KOPT-K1 (cell line): ENCODE results near the gene GJD3.

ENCODE experiments used
- H3K27ac ChIP-seq: fragments of 200-600 bp; sonication (generic); 2 replicates; pipeline ENCODE4 v1.5.1; 2016; ENCODE audit warnings: antibody characterized with exemption, mild to moderate bottlenecking, low read depth, low read length; ENCODE audit not compliant: poor library complexity, severe bottlenecking
- H3K36me3 ChIP-seq: fragments of 200-600 bp; sonication (generic); 2 replicates; pipeline ENCODE4 v1.5.1; 2017; ENCODE audit warnings: antibody characterized with exemption, mild to moderate bottlenecking, low read length, moderate library complexity; ENCODE audit not compliant: insufficient read depth
- H3K9me3 ChIP-seq: fragments of 200-600 bp; sonication (generic); 2 replicates; pipeline ENCODE4 v1.5.1; 2017; ENCODE audit warnings: antibody characterized with exemption, low read length, mild to moderate bottlenecking; ENCODE audit not compliant: insufficient read depth, poor library complexity, severe bottlenecking

The GJD3 gene

DNA sequence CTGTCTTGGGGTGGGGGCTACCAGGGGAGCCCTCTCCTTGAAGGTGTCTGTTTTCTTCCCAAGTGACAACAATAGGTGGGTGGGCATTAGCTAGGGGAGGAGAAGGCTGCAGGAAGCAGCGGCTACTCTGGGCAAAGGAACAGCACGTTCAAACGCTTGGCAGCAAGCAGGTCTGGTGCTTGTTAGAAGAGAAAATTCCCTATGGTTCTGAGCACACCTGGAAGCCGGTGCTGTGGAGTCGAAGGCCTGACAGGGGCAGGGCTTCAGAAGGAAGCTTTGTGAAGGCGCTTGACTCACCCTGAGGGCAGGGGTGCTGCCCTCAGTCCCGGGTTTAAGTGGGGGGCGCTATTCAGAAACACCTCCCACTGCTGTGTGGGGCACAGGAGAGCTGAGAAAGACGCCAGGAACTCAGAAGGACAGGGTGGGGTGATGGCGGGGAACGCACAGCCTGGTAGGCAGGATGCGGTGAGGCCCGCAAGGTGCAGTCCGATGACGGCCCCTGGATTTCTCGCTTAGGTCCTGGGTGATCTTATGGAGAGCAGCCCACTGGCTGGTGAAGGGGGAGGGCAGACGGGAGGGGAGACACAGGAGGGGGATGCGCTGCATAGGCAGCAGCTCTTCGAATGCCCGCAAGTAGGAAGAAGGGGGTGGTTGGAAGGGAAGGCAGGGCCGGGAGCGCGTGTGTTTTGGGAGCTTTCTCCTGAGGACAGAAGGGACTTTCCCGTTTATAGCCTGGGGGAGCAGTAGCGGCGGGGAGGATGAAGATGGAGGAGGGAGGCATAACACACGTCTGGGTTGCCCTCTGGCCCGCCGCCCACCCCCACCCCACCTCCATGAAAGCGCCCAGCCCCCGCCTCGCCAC lies 3.2 kb downstream of the GJD3 start:
- no peaks in the 10 kb centered on the region for H3K9me3 ChIP-seq
- H3K27ac ChIP-seq: no peak overlapping the region
- H3K36me3 ChIP-seq: 0 out of 2 replicates have a peak, but pooled peaks cover 2% of the 10 kb centered on the region

- no peak overlapping the region for H3K27ac ChIP-seq
- no peaks in the 10 kb centered on the region for H3K9me3 ChIP-seq
- peaks cover 13% of the 10 kb centered on the region; the same call in 1 of the 2 replicates for H3K36me3 ChIP-seq
These were observed 4.4 kb downstream of the GJD3 start for GRCh38 chr17:40360091-40360490.

GRCh38 chr17:40358323-40359038 lies 6.1 kb downstream of the GJD3 start:
- Histone ChIP-seq H3K36me3 (peaks cover 14% of the 10 kb centered on the region; the same call in 1 of the 2 replicates), H3K27ac (no peak overlapping the region), H3K9me3 (no peaks in the 10 kb centered on the region)

GRCh38 chr17:40356990-40357881 lies 7.3 kb downstream of the GJD3 start:
- Histone ChIP-seq H3K27ac (peak overlapping the region; percentile 22), H3K9me3 (no peaks in the 10 kb centered on the region), H3K36me3 (peaks cover 23% of the 10 kb centered on the region; the same call in 1 of the 2 replicates)

GRCh38 chr17:40355804-40356758 lies 8.5 kb downstream of the GJD3 start:
- no peaks in the 10 kb centered on the region for H3K9me3 ChIP-seq
- no peak overlapping the region for H3K27ac ChIP-seq
- H3K36me3 ChIP-seq: peaks cover 28% of the 10 kb centered on the region; the same call in 1 of the 2 replicates

DNA sequence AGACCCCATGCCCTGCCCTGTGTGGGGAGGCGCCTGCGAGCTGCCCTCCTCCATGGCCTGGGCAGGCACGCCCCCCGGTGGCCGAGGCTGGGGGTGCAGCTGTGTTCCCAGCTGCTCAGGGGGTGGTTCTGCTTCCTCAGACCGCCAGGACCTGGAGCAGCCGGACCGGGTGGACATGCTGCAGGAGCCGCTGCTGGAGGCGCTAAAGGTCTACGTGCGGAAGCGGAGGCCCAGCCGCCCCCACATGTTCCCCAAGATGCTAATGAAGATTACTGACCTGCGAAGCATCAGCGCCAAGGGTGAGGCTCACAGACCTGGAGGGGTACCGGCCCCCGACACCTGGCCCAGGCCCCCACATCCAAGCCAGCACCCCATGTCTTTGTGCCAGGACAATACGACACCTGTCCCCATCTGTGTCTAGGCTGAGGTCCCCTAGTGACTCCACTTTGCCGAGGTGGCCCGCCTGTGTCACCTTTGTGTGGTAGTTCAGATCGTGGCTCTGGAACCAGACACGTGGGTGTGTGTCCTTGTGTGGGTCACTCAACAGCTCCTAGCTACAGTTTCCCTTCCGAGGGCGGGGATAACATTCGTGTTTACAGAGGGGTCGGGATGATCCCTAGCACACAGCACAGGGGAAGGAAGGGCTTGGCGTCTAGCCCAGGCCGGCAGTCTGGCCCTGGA lies 9.3 kb downstream of the GJD3 start:
- Histone ChIP-seq H3K9me3 (no peaks in the 10 kb centered on the region), H3K36me3 (peaks cover 31% of the 10 kb centered on the region), H3K27ac (no peak overlapping the region)

GRCh38 chr17:40354221-40355122 lies 10.1 kb downstream of the GJD3 start:
- H3K36me3 ChIP-seq: peaks cover 39% of the 10 kb centered on the region
- no peak overlapping the region for H3K27ac ChIP-seq
- H3K9me3 ChIP-seq: no peaks in the 10 kb centered on the region

DNA sequence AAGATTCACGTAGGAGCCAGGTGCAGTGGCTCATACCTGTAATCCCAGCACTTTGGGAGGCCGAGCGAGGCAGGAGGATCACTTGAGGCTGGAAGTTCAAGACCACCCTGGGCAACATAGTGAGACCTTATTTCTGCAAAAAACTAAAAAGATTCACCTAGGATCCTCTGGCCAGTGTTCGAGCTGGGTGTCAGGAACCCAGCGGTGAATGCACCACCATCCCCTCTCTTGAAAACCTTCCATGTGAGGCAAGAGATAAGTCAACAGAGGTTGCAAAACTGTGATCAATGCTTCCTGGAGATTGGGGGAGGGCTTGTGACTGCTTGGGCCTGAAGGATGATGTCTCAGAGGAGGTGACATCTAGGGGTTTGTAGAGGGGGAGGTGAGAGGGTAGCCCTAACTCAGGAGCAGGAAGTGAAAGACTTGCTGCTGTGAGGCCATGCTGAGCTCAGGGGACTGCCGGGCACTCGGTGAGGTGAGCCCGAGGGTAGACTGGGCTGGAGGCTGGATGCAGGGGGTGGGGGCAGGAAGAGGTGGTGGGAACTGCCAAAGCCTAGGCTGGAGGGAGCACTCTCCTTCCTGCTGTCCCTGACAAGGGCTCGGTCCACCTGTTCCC lies 11.7 kb downstream of the GJD3 start:
- Histone ChIP-seq H3K9me3 (no peaks in the 10 kb centered on the region), H3K27ac (no peak overlapping the region), H3K36me3 (peaks cover 48% of the 10 kb centered on the region)

DNA sequence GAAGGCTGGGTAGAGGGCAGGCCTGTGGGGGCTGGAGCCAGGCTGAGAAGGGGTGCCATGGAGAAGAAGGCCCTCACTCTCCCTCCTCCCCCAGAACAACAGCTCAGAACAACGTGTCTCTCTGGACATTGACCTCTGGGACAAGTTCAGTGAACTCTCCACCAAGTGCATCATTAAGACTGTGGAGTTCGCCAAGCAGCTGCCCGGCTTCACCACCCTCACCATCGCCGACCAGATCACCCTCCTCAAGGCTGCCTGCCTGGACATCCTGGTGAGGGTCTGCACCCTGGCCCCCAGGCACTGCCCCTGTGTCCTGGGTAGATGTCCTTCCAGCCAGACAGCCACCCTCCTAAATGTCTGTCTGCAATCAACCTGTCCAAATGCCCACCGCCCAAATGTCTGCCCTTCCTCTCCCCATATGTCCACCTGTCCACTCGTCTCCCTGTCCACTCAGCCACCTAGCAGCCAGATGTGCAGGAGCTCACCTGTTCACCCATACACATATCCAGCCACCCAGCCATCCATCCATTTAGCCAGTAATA lies 12.2 kb downstream of the GJD3 start:
- Histone ChIP-seq H3K27ac (no peak overlapping the region), H3K9me3 (no peaks in the 10 kb centered on the region), H3K36me3 (peaks cover 48% of the 10 kb centered on the region)

GRCh38 chr17:40351359-40352236 lies 12.9 kb downstream of the GJD3 start:
- peaks cover 48% of the 10 kb centered on the region for H3K36me3 ChIP-seq
- no peaks in the 10 kb centered on the region for H3K9me3 ChIP-seq
- H3K27ac ChIP-seq: no peak overlapping the region

GRCh38 chr17:40350689-40351358 lies 13.7 kb downstream of the GJD3 start:
- peaks cover 42% of the 10 kb centered on the region for H3K36me3 ChIP-seq
- no peak overlapping the region for H3K27ac ChIP-seq
- H3K9me3 ChIP-seq: no peaks in the 10 kb centered on the region
